ENCODE data around the gene RNF115. TPM values are rescaled to one million over a fixed set of nuclear protein-coding genes. Genes with fewer than 3 reads are reported as not detected.
A peak's percentile ranks its signal among the peaks of the same experiment; 100 is the strongest.
"Not testable (repeated sequence)": the region's sequence is repeated elsewhere in the genome, so short reads cannot be mapped to it uniquely, and the experiment has no call there.

RNF115 gene
- total RNA-seq, 1 experiment from 2014 or later, result 8.9 TPM

DNA sequence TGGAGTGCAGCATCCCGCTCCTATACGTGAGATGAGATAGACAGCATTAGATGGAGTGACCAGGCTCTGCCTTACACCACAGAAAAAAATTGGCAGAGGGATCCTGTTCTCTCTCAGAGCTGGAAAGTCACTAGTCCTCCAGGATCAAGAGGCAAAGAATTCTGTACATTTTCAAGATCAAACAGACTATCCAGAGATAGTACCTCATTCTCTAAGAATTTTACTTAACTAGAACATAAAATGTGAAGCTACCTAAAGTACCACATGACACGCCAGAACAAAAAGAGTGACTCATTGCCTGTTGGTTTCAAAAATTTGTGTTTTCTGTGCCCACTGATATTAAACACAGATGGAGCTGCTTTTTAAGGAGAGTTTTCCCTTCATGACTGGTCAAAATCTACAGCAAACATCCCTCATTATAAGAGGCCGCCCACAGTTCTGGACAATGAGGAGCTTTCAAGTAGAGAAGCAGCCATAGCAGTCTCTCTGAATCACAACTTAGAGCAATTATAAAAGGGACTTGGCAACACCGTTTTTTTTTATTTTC, 72.3 kb downstream of the RNF115 start:
- DNase-seq (ENCODE audit: low spot score), result peak; percentile 53
- in situ Hi-C loops (cut with HindIII; ENCODE audit: low sequenced_read_pairs), result no loop called here

GRCh38 chr1:145750426-145750825, 73.5 kb downstream of the RNF115 start:
- no peak for DNase-seq (ENCODE audit: low spot score)
- in situ Hi-C loops (cut with HindIII; ENCODE audit: low sequenced_read_pairs), result no loop called here

GRCh38 chr1:145747398-145748247, 76.3 kb downstream of the RNF115 start:
- in situ Hi-C loops (cut with HindIII; ENCODE audit: low sequenced_read_pairs), result no loop called here
- no peak for DNase-seq (ENCODE audit: low spot score)

DNA sequence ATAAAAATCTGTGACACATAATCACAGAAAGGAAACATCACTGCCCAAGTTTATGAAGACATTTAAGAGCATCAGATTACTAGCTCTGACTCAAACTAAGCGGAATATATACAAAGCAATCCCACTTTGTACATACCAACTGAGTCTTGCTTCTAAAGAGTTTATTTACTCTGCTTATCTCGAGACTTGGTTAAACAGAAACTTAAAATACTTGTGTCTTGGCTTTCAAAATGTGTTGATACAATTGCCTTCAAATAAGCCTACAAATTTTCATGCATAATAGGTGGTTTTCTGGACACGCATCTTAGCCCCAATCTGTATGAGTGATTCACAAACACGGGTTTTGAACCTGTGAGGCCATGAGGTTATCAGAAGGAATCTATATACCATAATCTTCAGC, 83.6 kb downstream of the RNF115 start:
- in situ Hi-C loops (cut with HindIII; ENCODE audit: low sequenced_read_pairs), result no loop called here
- DNase-seq (ENCODE audit: low spot score), result no peak

DNA sequence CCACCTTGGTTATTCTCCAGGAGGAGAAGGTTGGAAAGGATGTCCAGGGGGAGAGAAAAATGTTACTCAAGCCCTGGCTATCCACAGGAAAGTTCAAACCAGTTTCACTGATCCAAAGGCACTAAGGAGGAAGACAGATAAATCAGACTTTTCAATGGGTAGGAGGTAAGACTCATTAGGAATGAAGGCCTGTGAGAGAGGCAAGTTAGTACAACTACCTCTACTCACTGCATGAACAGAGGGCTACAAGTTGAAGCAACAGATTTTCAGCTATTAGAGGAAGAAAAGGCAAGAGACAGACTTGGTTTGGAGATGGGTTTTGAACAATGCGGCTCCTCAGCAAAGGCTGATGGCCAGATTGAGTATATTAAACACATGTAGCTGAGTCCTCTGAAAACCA, 87.7 kb downstream of the RNF115 start:
- in situ Hi-C loops (cut with HindIII; ENCODE audit: low sequenced_read_pairs), result no loop called here
- DNase-seq (ENCODE audit: low spot score), result no peak

DNA sequence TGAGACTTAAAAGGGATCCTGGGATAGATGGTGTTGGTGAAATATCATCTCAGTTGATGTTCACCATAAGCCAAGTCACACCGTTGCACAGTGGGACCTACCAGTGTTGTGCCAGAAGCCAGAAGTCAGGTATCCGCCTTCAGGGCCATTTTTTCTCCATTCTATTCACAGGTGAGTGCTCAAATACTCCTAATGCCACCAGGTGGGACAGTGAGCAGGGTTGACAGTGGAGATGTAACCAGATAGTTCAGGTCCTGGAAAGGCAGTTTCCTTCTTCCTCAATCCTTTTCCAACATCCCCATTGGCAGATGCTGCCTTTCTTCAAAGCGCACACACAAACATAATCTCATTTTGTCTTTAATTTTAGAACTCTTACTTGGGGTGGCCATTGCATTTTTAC, 93.0 kb downstream of the RNF115 start:
- in situ Hi-C loops (cut with HindIII; ENCODE audit: low sequenced_read_pairs), result no loop called here
- DNase-seq (ENCODE audit: low spot score), result no peak

DNA sequence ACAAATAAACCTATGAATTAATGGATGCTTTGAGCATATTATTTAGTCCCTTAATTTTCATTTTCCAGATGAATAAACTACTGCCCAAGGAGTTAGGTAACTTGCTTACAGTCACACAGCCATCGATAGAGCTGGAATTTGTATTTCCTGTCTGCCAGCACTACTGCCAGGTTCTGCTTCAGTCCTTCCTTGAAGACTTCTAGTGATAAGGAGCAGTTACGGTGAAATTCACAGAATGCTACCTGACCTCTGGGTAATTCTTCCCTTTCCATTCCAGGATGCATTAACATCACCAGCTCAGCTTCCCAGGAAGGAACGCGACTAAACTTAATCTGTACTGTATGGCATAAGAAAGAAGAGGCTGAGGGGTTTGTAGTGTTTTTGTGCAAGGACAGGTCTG, 93.4 kb downstream of the RNF115 start:
- in situ Hi-C loops (cut with HindIII; ENCODE audit: low sequenced_read_pairs), result no loop called here
- DNase-seq (ENCODE audit: low spot score), result no peak

DNA sequence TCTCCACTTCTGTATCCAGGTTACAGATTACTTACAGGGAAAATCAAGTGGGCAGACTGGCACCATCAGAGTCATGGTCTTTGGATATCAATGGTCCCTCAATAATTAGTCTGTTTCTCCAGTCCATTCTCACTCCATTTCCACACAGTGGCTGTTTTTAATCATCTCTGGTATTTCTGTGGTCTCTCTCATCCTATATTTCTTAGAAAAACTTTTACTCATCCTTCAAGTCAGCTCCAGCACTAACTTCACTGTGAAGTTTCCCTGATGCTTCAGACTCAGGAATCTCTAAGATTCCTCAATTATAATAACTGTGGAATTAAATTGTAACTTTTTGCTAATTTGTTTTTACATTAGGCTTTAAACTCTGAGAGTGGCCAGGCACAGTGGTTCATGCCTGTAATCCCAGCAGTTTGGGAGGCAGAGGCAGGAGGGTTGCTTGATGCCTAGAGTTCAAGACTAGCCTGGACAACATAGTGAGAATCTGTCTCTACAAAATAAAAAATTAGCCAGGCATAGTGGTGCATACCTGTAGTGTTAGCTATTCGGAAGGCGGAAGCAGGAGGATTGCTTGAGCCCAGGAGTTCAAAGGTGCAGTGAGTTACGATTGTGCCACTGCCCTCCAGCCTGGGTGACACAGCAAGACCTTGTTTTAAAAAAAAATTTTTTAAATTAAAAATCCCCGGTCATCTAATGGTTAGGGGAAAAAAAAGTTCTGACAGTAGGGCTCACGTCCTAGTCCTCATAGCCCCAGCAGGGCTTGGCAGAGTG, 94.0 kb downstream of the RNF115 start:
- in situ Hi-C loops (cut with HindIII; ENCODE audit: low sequenced_read_pairs), result no loop called here
- DNase-seq (ENCODE audit: low spot score), result no peak

- in situ Hi-C loops (cut with HindIII; ENCODE audit: low sequenced_read_pairs), result no loop called here
- no peak for DNase-seq (ENCODE audit: low spot score)
Measured at GRCh38 chr1:145729196-145729595, 94.7 kb downstream of the RNF115 start.

- DNase-seq (ENCODE audit: low spot score); in situ Hi-C loops (cut with HindIII; ENCODE audit: low sequenced_read_pairs): not testable (repeated sequence)
Measured at GRCh38 chr1:145726193-145726592, 97.7 kb downstream of the RNF115 start.

DNA sequence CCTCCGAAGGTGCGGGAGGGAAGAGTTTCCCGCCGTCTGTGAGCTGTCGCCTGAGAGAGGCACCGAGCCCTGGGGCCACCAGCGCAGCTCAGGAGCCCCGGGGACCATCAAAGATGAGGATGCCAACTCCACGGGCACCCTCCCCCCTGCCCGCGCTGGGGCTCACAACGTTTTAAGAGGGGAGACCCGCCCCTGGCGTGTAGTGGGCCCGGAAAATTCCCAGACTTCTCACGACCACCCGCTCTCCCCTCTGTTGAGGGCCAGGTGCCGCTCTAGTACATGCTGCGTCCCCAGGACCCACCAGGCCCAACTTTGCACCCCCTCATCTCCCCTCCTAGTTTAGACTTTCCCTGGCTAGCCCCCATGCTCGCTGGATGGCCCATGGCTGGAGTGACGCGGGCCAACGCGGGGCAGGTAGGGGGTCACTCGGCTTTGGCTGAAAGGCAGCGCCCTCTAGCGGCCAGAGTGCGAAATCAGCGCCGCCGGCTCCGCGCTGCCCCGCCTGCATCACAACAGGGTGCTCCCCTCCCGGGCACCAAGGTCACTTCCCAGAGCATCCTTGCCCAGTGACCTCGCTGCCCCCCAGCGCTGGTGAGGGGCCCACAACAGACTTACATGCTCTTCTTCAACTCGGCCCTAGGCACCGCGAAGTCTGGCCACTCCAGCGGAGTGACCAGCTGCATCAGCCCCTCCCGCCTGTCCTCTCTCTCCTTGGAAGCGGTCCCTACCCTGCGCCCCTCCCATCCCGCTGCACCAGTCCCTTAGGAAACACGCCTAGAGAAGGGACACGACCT, 102.8 kb downstream of the RNF115 start:
- DNase-seq (ENCODE audit: low spot score), result peak; percentile 80
- in situ Hi-C loops (cut with HindIII; ENCODE audit: low sequenced_read_pairs), result no loop called here

DNA sequence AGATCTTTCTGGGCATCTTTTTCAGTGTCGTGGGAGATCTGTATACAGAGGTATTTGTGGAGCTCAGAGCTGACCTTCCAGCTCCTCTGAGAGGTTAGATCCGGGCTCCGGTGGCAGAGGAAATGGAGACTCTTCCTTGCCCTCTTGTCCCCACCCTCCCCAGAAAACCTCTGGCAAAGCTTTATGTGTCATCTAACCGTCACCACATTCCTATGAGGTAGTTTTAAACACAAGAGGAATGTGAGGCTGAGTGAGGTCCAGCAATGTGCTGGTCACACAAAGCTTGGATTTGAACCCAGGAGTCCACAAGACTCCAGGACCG, 103.4 kb downstream of the RNF115 start:
- no peak for DNase-seq (ENCODE audit: low spot score)
- in situ Hi-C loops (cut with HindIII; ENCODE audit: low sequenced_read_pairs), result no loop called here

DNA sequence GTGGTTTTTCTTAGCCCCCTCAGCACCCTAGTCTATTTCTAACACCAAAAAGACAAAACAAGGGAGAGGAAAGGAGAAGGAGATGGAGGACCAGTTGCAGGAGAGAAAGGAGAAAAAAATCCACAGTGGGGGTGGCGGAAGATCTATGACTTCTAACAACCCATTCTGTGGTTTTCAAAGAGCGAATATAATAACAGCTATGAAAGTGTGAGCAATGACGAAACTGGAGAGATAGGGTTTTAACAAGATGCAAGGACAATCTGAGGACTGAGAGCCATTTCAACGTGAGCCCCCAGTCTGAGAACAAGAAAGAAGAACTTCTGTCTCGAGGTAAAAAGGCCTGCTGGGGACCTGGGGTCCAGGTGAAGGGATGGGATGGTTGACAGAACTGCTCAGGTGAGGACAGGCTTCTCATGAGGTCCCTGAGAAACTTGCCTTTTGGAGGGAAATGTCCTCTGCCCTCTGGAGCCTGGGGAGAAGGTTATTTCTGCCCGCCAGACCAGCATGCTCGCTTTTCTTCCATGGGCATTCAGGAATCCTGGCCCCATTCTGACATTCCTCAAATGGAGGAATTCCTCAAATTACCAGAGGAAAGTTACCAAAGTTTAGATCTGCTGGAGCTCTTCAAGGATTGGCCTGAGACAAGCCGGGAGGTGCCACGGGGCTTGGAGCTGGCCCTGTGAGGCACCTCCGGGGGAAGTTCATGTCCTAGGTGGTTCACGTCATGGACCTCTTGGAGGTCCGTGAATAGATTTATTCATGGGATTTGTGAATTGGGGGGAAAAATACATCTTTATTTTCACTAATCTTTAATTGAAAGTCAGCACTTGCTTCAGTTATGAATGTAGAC, 104.4 kb downstream of the RNF115 start, which contains the start of gene CD160:
TSS of gene CD160 (plus strand) at position 270 of the 850 bp plus-strand sequence. CDS start 8,829 bp downstream, outside the sequence.
- DNase-seq (ENCODE audit: low spot score), result no peak

GRCh38 chr1:145718465-145718864, 105.4 kb downstream of the RNF115 start:
- in situ Hi-C loops (cut with HindIII; ENCODE audit: low sequenced_read_pairs); DNase-seq (ENCODE audit: low spot score): not testable (repeated sequence)

More for the DNA sequence above, 104.4 kb downstream of the RNF115 start, which contains the start of gene CD160:
- in situ Hi-C loops (cut with HindIII; ENCODE audit: low sequenced_read_pairs), result no loop called here

GRCh38 chr1:145717833-145718232, 106.1 kb downstream of the RNF115 start:
- in situ Hi-C loops (cut with HindIII; ENCODE audit: low sequenced_read_pairs), result no loop called here
- no peak for DNase-seq (ENCODE audit: low spot score)

- in situ Hi-C loops (cut with HindIII; ENCODE audit: low sequenced_read_pairs), result no loop called here
- peak; percentile 72 for DNase-seq (ENCODE audit: low spot score)
Measured at GRCh38 chr1:145716641-145717345, 107.1 kb downstream of the RNF115 start.

- in situ Hi-C loops (cut with HindIII; ENCODE audit: low sequenced_read_pairs), result no loop called here
- peak; percentile 56 for DNase-seq (ENCODE audit: low spot score)
Measured at GRCh38 chr1:145714524-145715111, 109.3 kb downstream of the RNF115 start.

All from G401 (cell line).